IPS-15b (cell line): ENCODE data around the gene PTBP3.

Source experiments
- H3K27me3 ChIP-seq: one replicate; pipeline ENCODE4 v1.6.1; 2013; ENCODE audit warnings: low read length; ENCODE audit not compliant: control insufficient read depth, insufficient read depth
- H3K36me3 ChIP-seq: one replicate; pipeline ENCODE4 v1.6.1; 2013; ENCODE audit warnings: low read length; ENCODE audit not compliant: control insufficient read depth, insufficient read depth
- H3K4me1 ChIP-seq: one replicate; pipeline ENCODE4 v1.6.1; 2013; ENCODE audit warnings: mild to moderate bottlenecking, low read length; ENCODE audit not compliant: control insufficient read depth, insufficient read depth
- H3K4me3 ChIP-seq: one replicate; pipeline ENCODE4 v1.5.1; 2013; ENCODE audit warnings: low read depth, low read length
- H3K9ac ChIP-seq: one replicate; pipeline ENCODE4 v1.6.1; 2013; ENCODE audit warnings: low read depth, mild to moderate bottlenecking, low read length
- H3K9me3 ChIP-seq: one replicate; pipeline ENCODE4 v1.6.1; 2013; ENCODE audit warnings: mild to moderate bottlenecking, low read length; ENCODE audit not compliant: control insufficient read depth, insufficient read depth

The PTBP3 gene

DNA sequence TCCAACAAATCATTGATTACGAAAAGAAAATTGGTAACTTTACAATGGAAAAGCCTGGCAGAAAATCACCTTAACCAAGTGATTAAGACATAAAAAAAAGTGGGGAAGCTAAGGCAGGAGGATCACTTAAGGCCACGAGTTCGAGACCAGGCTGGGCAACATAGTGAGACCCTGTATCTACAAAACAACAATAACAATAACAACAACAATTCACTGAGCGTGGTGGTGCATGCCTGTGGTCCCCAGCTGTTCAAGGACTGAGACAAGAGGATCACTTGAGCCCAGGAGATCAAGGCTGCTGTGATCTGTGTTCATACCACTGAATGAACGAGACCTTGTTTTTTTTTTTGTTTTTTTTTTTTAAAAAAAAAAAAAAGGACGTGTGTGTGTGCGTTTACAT lies 21.3 kb downstream of the PTBP3 start:
- Histone ChIP-seq H3K36me3 (no peaks in the 10 kb centered on the region), H3K9me3 (no peaks in the 10 kb centered on the region), H3K9ac (no peak overlapping the region), H3K4me1 (peaks cover 15% of the 10 kb centered on the region), H3K27me3 (no peaks in the 10 kb centered on the region), H3K4me3 (no peak overlapping the region)

DNA sequence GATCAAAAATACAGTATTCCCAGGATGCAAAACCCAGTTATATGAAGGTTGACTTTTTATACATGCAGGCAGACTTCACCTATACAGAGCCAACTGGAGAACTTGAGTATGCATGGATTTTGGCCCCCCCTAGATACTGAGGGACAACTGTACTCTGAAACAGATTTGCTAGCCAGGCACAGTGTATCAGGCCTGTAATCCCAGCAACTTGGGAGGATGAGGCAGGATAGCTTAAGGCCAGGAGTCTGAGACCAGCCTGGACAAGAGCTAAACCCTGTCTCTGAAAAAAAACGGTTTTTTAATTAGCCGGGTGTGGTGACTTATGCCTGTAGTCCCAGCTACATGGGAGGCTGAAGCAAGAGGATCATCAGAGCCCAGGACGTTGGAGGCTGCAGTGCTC lies 21.9 kb downstream of the PTBP3 start:
- peaks cover 15% of the 10 kb centered on the region for H3K4me1 ChIP-seq
- H3K27me3 ChIP-seq: no peaks in the 10 kb centered on the region
- no peaks in the 10 kb centered on the region for H3K9me3 ChIP-seq
- no peak overlapping the region for H3K4me3 ChIP-seq
- no peaks in the 10 kb centered on the region for H3K36me3 ChIP-seq
- no peak overlapping the region for H3K9ac ChIP-seq

DNA sequence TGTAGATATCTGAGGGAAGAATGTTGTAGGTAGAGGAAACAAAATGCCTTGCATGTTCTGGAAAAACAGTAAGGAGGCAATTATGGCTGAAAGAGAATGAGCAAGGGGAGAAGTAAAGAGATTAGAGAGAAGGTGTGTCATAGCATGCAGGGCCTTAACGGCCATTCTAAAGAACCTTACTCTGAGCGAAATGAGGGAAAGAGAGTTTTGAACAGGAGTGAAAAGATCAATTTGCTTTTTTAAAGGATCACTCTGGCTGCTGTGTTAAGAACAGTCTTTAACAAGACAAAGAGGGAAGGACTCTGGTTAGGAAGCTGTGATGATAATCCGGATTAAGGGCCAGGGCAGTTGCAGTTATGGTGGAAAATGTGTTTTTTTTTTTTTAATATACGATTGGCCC lies 22.6 kb downstream of the PTBP3 start:
- peaks cover 15% of the 10 kb centered on the region for H3K4me1 ChIP-seq
- no peaks in the 10 kb centered on the region for H3K9me3 ChIP-seq
- no peaks in the 10 kb centered on the region for H3K36me3 ChIP-seq
- H3K9ac ChIP-seq: no peak overlapping the region
- H3K27me3 ChIP-seq: no peaks in the 10 kb centered on the region
- no peak overlapping the region for H3K4me3 ChIP-seq

DNA sequence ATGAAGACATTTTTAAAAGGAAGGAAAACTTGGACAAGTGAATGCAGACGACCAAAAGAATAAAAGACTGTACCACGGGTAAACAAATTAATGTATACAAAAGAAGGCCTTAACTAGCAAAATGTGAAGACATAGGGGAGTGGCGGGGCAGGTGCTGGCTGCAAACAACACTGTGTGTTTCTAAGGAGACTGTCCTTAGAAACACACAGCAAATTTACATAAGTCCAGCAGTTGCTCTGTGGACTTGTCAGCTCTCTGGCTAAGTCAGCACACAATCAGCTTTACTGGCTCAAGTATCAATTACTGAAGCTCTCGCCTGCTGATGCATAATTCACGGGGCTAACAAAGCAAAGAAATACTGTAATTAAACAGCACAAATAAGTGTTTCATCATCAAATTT lies 24.8 kb downstream of the PTBP3 start:
- no peaks in the 10 kb centered on the region for H3K9me3 ChIP-seq
- H3K9ac ChIP-seq: no peak overlapping the region
- peaks cover 15% of the 10 kb centered on the region for H3K4me1 ChIP-seq
- H3K36me3 ChIP-seq: no peaks in the 10 kb centered on the region
- H3K27me3 ChIP-seq: no peaks in the 10 kb centered on the region
- H3K4me3 ChIP-seq: no peak overlapping the region

DNA sequence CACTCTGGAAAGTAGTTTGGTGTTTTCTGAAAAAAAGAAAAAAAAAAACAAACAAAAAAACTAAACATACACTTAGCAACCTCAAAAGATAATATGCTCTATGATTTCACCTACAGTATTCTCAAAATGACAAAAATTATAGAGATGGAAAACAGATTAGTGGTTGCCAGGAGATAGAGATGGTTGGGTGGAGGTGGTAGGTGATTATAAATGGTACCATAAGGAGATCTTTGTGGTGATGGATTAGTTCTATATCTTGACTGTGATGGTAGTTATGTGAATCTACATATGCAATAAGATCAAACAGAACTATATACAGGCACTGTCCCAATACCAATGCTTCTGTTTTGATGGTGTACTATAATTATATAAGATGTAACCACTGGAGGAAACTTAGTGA lies 32.0 kb downstream of the PTBP3 start:
- H3K27me3 ChIP-seq: no peaks in the 10 kb centered on the region
- no peaks in the 10 kb centered on the region for H3K36me3 ChIP-seq
- H3K4me1 ChIP-seq: peaks cover 2% of the 10 kb centered on the region
- H3K9ac ChIP-seq: no peak overlapping the region
- no peaks in the 10 kb centered on the region for H3K9me3 ChIP-seq
- H3K4me3 ChIP-seq: no peak overlapping the region

DNA sequence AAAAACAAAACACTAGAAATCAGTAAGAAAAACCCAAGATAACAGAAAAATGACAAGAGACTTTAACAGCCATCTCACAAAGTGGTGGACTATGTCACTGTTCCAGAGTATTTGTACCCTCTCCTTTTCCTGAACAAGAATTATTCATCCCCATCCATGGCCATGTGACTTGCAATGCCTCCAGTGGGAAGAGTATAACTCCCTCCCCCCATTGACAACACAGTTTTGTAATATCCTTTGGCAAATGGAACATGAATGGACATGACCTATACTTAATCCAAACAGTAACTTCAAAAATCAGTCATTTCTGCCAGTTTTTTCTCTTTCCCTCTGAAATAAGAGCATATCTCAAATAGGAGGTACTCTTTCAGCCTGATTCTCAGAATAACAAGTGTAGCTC lies 33.9 kb downstream of the PTBP3 start:
- Histone ChIP-seq H3K9ac (no peak overlapping the region), H3K36me3 (no peaks in the 10 kb centered on the region), H3K27me3 (no peaks in the 10 kb centered on the region), H3K9me3 (no peaks in the 10 kb centered on the region), H3K4me3 (no peak overlapping the region), H3K4me1 (peaks cover 2% of the 10 kb centered on the region)

DNA sequence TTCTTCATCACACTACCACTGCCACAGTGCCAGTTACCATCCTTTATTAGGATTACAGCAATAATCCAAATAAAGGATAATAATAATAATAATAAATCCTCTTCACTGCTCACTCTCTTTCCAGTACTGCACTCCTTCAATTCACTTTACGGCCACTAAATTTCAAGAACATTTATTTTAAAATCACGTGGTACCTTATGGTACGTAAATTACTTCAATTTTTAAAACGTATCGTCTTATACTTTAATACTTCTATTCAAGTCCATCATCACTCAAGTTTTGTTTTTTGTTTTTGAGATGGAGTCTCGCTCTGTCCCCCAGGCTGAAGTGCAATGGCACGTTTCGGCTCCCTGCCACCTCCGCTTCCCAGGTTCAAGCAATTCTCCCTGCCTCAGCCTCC lies 36.5 kb downstream of the PTBP3 start:
- H3K36me3 ChIP-seq: no peaks in the 10 kb centered on the region
- no peaks in the 10 kb centered on the region for H3K9me3 ChIP-seq
- H3K27me3 ChIP-seq: no peaks in the 10 kb centered on the region
- no peak overlapping the region for H3K9ac ChIP-seq
- peaks cover 2% of the 10 kb centered on the region for H3K4me1 ChIP-seq
- no peak overlapping the region for H3K4me3 ChIP-seq

DNA sequence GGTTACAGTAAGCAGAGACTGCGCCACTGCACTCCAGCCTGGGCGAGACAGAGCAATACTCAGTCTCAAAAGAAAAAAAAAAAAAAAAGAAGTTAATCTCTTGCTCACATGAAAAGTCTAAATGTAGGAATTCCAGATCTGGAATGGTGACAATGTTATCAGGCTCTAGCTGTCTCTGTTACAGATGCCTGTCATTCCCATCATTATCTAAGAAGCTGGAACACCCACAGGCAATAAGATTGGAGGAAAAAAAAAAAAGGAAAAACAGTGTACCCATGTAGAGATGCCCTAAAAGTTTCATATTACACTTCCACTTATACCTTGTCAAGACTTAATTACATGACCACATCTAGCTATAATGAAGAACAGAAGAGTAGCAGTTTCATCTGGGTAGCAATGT lies 38.2 kb downstream of the PTBP3 start:
- H3K27me3 ChIP-seq: no peaks in the 10 kb centered on the region
- H3K36me3 ChIP-seq: no peaks in the 10 kb centered on the region

DNA sequence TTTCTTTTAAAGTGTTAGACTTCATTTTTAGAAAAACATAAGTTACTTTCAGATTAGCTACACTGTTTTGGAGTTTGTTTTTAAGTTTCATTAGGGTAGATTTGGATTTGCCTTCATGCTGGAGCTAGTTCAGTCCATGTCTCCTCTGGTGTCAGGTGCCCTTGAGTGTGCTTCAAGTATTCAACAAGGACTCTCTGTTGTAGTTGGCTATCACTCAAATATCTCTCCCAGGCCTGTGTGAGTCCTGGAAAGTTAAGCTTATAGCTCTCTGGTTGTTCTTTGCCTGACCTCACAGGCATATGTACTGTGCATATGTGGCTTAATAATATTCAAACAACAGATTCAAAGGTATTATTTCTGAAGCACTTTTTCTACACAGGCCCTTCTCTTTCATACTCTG lies 45.4 kb downstream of the PTBP3 start:
- Histone ChIP-seq H3K27me3 (no peaks in the 10 kb centered on the region), H3K4me1 (no peaks in the 10 kb centered on the region), H3K36me3 (peaks cover 9% of the 10 kb centered on the region), H3K9me3 (peaks cover 6% of the 10 kb centered on the region), H3K9ac (no peak overlapping the region), H3K4me3 (no peak overlapping the region)

More for the DNA sequence above, 38.2 kb downstream of the PTBP3 start:
- Histone ChIP-seq H3K9ac (no peak overlapping the region), H3K9me3 (no peaks in the 10 kb centered on the region), H3K4me3 (no peak overlapping the region), H3K4me1 (peaks cover 2% of the 10 kb centered on the region)

DNA sequence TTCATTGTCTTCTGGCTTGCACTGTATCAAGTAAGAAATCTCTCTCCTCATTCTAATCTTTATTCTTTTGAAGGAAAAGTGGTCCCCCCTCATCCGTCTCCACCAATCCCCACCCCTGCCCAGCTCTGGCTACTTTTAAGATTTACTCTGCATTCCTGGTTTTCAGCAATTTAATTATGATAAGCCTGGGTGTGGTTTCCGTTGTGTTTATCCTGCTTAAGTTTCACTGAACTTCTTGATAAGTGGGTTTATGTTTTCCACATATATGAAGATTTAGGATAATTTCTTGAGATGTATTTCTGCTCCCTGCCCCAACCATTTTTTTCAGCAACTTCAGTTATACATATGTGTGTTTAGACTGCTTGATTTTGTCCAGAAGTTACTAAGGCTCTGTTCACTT lies 46.5 kb downstream of the PTBP3 start:
- no peak overlapping the region for H3K4me3 ChIP-seq
- H3K9ac ChIP-seq: no peak overlapping the region
- no peaks in the 10 kb centered on the region for H3K27me3 ChIP-seq
- H3K4me1 ChIP-seq: no peaks in the 10 kb centered on the region
- H3K36me3 ChIP-seq: peaks cover 9% of the 10 kb centered on the region
- peaks cover 6% of the 10 kb centered on the region for H3K9me3 ChIP-seq

DNA sequence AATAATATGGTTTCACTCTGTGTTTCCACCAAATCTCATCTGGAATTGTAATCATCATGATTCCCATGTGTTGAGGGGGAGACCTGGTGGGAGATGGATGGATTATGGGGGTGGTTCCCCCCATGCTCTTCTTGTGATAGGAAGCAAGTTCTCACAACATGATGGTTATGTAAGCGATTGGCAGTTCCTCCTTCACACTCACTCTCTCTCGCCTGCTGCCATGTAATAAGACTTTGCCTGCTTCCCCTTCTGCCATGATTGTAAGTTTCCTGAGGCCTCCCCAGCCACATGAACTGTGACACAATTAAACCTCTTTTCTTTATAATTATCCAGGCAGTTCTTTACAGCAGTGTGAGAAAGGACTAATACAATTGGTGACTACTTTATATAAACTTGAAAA lies 48.4 kb downstream of the PTBP3 start:
- no peak overlapping the region for H3K9ac ChIP-seq
- peaks cover 6% of the 10 kb centered on the region for H3K9me3 ChIP-seq
- peaks cover 9% of the 10 kb centered on the region for H3K36me3 ChIP-seq
- H3K4me3 ChIP-seq: no peak overlapping the region
- no peaks in the 10 kb centered on the region for H3K4me1 ChIP-seq
- H3K27me3 ChIP-seq: no peaks in the 10 kb centered on the region

DNA sequence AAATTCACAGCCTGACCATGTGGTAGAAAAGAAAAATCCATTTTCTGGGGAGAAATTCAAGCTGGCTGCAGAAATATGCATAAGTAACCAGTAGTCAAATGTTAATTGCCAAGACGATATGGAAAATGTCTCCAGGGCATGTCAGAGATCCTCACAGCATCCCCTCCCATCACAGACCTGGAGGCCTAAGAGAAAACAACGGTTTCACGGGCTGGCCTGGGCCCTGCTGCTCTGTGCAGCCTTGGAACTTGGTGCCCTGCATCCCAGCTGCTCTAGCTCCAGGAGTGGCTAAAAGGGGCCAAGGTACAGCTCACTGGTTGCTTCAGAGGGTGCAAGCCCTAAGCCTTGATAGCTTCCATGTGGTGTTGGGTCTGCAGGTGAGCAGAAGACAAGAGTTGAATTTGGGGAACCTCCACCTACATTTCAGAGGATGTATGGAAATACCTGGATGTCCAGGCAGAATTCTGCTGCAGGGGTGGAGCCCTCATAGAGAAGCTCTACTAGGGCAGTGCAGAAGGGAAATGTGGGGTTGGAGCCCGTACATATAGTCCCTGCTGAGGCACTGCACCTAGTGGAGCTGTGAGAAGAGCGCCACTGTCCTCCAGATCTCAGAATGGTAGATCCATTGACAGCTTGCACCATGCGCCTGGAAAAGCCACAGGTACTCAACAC lies 49.7 kb downstream of the PTBP3 start:
- no peaks in the 10 kb centered on the region for H3K27me3 ChIP-seq
- no peak overlapping the region for H3K4me3 ChIP-seq
- H3K36me3 ChIP-seq: peaks cover 9% of the 10 kb centered on the region
- no peak overlapping the region for H3K9ac ChIP-seq
- no peaks in the 10 kb centered on the region for H3K4me1 ChIP-seq
- H3K9me3 ChIP-seq: peaks cover 6% of the 10 kb centered on the region
